ENCODE data around the gene TRPC4AP. TPM values are rescaled to one million over a fixed set of nuclear protein-coding genes. Genes with fewer than 3 reads are reported as not detected.

TRPC4AP gene
- polyA plus RNA-seq, 2 of the 4 experiments (the other 2 are of a cell fraction) = 51.4 to 55.3 TPM

DNA sequence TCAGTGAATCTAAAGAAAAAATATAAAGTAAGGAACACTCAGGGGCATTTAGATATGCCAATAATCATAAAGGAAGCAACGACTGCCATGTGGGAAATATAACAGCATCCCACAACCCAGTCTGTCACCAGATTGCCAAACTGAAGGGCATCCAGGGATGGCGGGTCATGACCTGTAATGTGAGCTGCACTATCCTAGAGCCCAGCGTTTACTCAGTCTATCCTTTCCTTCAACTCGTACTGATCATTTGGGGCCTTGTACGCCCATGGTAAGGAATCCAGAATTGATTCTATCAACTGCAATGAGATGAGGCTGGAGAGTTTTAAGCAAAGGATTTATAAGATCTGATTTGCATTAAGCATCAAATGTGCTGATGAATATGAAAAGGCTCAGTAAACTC is 5.3 kb downstream of the TRPC4AP start (continued):
- TF ChIP-seq NFE2L2 (conservative IDR thresholded peaks at IDR 0.05; ENCODE audit: low read length) (no peak), HOXB5 (CRISPR knock-in tag; IDR thresholded peaks at IDR 0.05) (no peak), POLR2A (IDR thresholded peaks at IDR 0.05; ENCODE audit: low read length) (no peak), CHD4 (IDR thresholded peaks at IDR 0.05; ENCODE audit: borderline replicate concordance) (no peak), ZSCAN20 (CRISPR knock-in tag; IDR thresholded peaks at IDR 0.05) (no peak), FOSL2 (IDR thresholded peaks at IDR 0.05) (no peak), FOSL2 (CRISPR knock-in tag; IDR thresholded peaks at IDR 0.05) (no peak), MYC (IDR thresholded peaks at IDR 0.05; ENCODE audit: borderline replicate concordance, low read length) (no peak), ZFP36 (IDR thresholded peaks at IDR 0.05; ENCODE audit: borderline replicate concordance, partially characterized antibody) (no peak), HEYL (CRISPR knock-in tag; IDR thresholded peaks at IDR 0.05) (no peak)
- TF ChIP-seq, protein P1, sequence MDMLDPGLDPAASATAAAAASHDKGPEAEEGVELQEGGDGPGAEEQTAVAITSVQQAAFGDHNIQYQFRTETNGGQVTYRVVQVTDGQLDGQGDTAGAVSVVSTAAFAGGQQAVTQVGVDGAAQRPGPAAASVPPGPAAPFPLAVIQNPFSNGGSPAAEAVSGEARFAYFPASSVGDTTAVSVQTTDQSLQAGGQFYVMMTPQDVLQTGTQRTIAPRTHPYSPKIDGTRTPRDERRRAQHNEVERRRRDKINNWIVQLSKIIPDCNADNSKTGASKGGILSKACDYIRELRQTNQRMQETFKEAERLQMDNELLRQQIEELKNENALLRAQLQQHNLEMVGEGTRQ (IDR thresholded peaks at IDR 0.05) = no peak
- TF ChIP-seq, protein P2, sequence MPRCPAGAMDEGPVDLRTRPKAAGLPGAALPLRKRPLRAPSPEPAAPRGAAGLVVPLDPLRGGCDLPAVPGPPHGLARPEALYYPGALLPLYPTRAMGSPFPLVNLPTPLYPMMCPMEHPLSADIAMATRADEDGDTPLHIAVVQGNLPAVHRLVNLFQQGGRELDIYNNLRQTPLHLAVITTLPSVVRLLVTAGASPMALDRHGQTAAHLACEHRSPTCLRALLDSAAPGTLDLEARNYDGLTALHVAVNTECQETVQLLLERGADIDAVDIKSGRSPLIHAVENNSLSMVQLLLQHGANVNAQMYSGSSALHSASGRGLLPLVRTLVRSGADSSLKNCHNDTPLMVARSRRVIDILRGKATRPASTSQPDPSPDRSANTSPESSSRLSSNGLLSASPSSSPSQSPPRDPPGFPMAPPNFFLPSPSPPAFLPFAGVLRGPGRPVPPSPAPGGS (IDR thresholded peaks at IDR 0.05) = no peak

DNA sequence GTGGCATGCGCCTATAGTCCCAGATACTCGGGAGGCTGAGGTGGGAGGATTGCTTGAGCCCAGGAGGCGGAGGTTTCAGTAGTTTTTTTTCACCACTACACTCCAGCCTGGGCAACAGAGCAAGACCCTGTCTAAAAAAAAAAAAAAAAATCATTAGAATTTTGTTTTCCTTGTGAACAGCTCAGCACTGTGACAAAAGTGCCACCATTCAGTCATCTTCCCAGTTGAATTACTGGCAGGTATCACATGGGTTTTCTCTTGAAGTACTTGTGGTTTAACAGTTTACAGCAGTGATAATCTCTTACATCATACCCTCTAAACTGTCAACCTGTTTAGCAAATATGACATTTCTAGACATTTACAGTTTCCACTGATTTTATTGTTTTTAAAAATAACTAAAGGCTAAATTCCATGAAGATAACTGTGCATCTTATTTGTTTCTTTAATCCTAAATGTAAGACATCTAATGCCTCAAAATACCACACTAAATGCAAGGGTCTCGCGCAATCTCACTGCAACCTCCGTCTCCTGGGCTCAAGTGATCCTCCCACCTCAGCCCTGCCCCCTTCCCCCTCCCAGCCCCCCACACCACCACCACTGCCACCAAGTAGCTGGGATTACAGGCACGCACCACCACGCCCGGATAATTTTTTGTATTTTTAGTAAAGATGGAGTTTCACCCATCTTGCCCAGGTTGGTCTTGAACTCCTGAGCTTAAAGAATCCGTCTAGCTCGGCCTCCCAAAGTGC is 7.0 kb downstream of the TRPC4AP start:
- H3K4me2 ChIP-seq = no peak overlapping the region
- H3K27ac ChIP-seq = no peak overlapping the region
- DNase-seq (ENCODE audit: low read depth in 1 of 2, low spot score in 1 of 2) (no peak), ATAC-seq (no peak), FAIRE-seq (no peak)
- no peaks in the 10 kb centered on the region for H3K9me3 ChIP-seq
- no peak overlapping the region for H3K4me3 ChIP-seq
- TF ChIP-seq RAD21 (conservative IDR thresholded peaks at IDR 0.05 in 1 of 2, IDR thresholded peaks at IDR 0.05 in 1 of 2) = no peak
- TF ChIP-seq, protein P3, sequence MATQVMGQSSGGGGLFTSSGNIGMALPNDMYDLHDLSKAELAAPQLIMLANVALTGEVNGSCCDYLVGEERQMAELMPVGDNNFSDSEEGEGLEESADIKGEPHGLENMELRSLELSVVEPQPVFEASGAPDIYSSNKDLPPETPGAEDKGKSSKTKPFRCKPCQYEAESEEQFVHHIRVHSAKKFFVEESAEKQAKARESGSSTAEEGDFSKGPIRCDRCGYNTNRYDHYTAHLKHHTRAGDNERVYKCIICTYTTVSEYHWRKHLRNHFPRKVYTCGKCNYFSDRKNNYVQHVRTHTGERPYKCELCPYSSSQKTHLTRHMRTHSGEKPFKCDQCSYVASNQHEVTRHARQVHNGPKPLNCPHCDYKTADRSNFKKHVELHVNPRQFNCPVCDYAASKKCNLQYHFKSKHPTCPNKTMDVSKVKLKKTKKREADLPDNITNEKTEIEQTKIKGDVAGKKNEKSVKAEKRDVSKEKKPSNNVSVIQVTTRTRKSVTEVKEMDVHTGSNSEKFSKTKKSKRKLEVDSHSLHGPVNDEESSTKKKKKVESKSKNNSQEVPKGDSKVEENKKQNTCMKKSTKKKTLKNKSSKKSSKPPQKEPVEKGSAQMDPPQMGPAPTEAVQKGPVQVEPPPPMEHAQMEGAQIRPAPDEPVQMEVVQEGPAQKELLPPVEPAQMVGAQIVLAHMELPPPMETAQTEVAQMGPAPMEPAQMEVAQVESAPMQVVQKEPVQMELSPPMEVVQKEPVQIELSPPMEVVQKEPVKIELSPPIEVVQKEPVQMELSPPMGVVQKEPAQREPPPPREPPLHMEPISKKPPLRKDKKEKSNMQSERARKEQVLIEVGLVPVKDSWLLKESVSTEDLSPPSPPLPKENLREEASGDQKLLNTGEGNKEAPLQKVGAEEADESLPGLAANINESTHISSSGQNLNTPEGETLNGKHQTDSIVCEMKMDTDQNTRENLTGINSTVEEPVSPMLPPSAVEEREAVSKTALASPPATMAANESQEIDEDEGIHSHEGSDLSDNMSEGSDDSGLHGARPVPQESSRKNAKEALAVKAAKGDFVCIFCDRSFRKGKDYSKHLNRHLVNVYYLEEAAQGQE (IDR thresholded peaks at IDR 0.05) = no peak
- TF ChIP-seq ZC3H11A (IDR thresholded peaks at IDR 0.05) = no peak
- TF ChIP-seq RARB (CRISPR knock-in tag; IDR thresholded peaks at IDR 0.05) = no peak
- no peak for TF ChIP-seq HOXA7 (CRISPR knock-in tag; IDR thresholded peaks at IDR 0.05)
- TF ChIP-seq, protein P4, sequence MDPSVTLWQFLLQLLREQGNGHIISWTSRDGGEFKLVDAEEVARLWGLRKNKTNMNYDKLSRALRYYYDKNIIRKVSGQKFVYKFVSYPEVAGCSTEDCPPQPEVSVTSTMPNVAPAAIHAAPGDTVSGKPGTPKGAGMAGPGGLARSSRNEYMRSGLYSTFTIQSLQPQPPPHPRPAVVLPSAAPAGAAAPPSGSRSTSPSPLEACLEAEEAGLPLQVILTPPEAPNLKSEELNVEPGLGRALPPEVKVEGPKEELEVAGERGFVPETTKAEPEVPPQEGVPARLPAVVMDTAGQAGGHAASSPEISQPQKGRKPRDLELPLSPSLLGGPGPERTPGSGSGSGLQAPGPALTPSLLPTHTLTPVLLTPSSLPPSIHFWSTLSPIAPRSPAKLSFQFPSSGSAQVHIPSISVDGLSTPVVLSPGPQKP (IDR thresholded peaks at IDR 0.05; ENCODE audit: low read depth, low read length) = no peak
- TF ChIP-seq CHD2 (IDR thresholded peaks at IDR 0.05; ENCODE audit: low read length, partially characterized antibody) = no peak
- no peak for TF ChIP-seq ESRRA (IDR thresholded peaks at IDR 0.05; ENCODE audit: borderline replicate concordance, low read length)
- TF ChIP-seq MAZ (IDR thresholded peaks at IDR 0.05; ENCODE audit: borderline replicate concordance, low read depth, low read length) = no peak
- TF ChIP-seq HEYL (CRISPR knock-in tag; IDR thresholded peaks at IDR 0.05) = no peak
- no peak for TF ChIP-seq ZNF302 (CRISPR knock-in tag; IDR thresholded peaks at IDR 0.05)
- no peak for TF ChIP-seq KDM5A (IDR thresholded peaks at IDR 0.05)
- TF ChIP-seq RNF2 (IDR thresholded peaks at IDR 0.05; ENCODE audit: borderline replicate concordance, low read depth) = no peak
- no peak for TF ChIP-seq SREBF2 (IDR thresholded peaks at IDR 0.05)
- TF ChIP-seq EHMT2 (IDR thresholded peaks at IDR 0.05; ENCODE audit: low read depth) = no peak
- TF ChIP-seq, protein P5, sequence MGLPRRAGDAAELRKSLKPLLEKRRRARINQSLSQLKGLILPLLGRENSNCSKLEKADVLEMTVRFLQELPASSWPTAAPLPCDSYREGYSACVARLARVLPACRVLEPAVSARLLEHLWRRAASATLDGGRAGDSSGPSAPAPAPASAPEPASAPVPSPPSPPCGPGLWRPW (IDR thresholded peaks at IDR 0.05) = no peak
- no peak for TF ChIP-seq MAFK (IDR thresholded peaks at IDR 0.05; ENCODE audit: partially characterized antibody)
- TF ChIP-seq TFCP2L1 (CRISPR knock-in tag; IDR thresholded peaks at IDR 0.05) = no peak
- TF ChIP-seq FOXS1 (CRISPR knock-in tag; IDR thresholded peaks at IDR 0.05) = no peak
- no peak for TF ChIP-seq SMC3 (IDR thresholded peaks at IDR 0.05)
- WGBS (ENCODE audit: missing lambda C conversion rate) = 85% methylated on average over 11 of the region's 11 CpGs
- ChIA-PET CTCF (interaction anchor here (0.7 to 3.6 kb wide), 3 partner anchors 11 to 212 kb away, joined by 3 to 23 read pairs (median 3); no protein-coding TSS in a partner anchor), POLR2A (interaction anchor here (0.6 kb wide), 1 partner anchor 118 kb away, joined by 3 read pairs; no protein-coding TSS in a partner anchor)
- no peaks in the 10 kb centered on the region for H3K4me1 ChIP-seq
